ENCODE results near the gene APAF1.

APAF1 gene

DNA sequence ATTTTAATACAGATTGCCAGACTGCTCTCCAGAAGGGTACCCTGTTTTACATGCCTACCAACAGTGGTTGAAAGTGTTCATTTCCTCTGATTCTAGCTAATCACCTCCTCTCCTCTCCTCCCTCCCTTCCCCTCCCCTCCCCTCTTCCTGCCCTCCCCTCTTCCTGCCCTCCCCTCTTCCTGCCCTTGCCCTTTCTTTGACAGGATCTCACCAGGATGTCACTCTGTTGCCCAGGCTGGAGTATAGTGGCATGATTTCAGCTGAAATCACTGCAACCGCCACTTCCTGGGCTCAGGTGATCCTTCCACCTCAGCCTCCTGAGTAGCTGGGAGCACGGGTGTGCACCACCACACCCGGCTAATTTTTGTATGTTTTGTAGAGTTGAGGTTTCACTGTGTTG, 24.7 kb downstream of the APAF1 start:
- in situ Hi-C loops (cut with HindIII; ENCODE audit: low sequenced_read_pairs): no loop called here
- no peak for DNase-seq (ENCODE audit: low read depth, low spot score)

GRCh38 chr12:98671459-98671858, 26.4 kb downstream of the APAF1 start:
- no peak for TF ChIP-seq CTCF (IDR thresholded peaks at IDR 0.05; ENCODE audit: low read depth, low read length)
- no peak for DNase-seq (ENCODE audit: low read depth, low spot score)
- in situ Hi-C loops (cut with HindIII; ENCODE audit: low sequenced_read_pairs): no loop called here
- H3K4me3 ChIP-seq (ENCODE audit: low read depth, low read length): no peak overlapping the region

More for the DNA sequence above, 24.7 kb downstream of the APAF1 start:
- no peak overlapping the region for H3K4me3 ChIP-seq (ENCODE audit: low read depth, low read length)
- TF ChIP-seq CTCF (IDR thresholded peaks at IDR 0.05; ENCODE audit: low read depth, low read length): no peak

DNA sequence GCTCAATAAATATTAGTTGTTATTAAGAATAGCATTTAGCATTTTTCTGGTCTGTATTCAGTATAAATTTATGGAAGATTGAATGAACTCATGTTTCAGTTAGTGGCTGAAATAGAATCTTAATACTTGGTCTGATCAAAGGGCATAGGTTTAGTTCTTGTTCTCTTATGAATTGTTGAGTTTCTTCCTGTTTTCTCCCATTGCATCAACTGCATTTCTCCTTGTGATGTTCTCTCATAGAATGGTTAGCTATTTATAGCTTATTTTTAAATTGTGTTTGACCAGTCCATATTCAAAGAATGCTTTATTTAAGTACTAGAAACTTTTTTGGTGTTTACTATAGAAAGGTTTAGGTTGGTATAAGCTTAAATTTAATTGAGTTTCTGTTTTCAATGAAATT, 29.8 kb downstream of the APAF1 start:
- no peak for DNase-seq (ENCODE audit: low read depth, low spot score)
- TF ChIP-seq CTCF (IDR thresholded peaks at IDR 0.05; ENCODE audit: low read depth, low read length): no peak
- in situ Hi-C loops (cut with HindIII; ENCODE audit: low sequenced_read_pairs): no loop called here
- no peak overlapping the region for H3K4me3 ChIP-seq (ENCODE audit: low read depth, low read length)

DNA sequence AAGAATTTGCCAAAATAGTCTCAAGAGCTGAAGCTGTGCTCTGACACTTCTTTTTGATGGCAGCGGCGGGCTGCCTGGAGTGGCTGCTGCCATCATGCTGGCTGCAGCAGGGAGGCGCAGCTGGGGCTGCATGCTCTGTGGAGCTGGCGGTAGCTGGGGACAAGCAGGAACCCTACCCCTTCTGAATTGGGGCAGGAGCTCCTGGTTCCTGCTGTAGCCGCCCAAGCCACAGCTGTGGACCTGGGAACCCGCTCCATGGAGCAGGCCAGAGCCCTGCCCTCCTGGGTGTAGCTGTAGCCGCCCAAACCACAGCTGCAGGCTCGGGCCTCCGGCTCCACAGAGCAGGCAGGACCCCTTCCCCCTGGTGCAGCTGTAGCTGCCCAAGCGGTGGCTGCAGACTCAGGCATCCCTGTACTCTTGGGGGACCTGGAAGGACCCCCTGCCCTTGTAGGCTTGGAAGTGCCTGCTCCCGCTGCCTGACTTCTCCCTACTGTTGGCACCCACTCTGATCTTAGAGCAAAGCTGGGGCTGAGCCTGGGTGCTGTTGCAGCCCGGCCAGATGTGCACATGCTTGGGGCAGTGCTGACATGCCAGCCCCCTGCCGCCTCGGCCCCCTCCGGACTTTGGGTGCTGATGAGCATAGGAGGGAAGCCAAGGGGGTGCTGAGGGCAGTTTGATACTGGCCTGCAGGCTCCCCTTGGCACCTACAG, 33.3 kb downstream of the APAF1 start:
- no peak for TF ChIP-seq CTCF (IDR thresholded peaks at IDR 0.05; ENCODE audit: low read depth, low read length)
- H3K4me3 ChIP-seq (ENCODE audit: low read depth, low read length): no peak overlapping the region
- in situ Hi-C loops (cut with HindIII; ENCODE audit: low sequenced_read_pairs): no loop called here
- DNase-seq (ENCODE audit: low read depth, low spot score): no peak

DNA sequence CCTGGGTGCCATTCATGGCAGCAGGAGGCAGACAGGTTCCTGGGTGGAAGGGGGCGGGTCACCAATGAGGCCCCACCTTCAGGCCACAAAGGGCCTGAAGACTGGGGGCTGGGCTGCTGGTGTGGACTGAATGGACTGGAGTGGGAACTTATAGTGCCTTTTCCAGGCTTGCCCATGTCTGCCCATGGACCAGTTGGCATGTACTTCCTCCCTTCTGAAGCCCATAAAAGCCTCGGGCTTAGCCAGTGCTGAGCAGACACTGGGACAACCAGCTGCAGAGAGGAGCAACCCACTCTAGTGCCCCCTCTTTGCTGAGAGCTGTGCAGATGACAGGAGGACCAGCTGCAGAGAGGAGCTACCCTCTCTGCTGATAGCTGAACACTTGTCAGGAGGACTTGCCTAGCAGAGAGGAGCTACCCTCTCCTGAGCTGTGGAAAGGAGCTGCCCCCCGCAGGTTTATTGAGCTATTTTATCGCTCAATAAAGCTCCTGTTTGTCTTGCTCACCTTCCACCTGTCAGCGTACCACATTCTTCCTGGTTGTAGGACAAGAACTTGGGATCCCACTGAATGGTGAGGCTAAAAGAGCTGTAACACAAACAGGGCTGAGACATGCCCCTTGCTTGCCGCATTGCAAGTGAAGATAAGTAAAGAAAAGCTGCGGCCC, 34.0 kb downstream of the APAF1 start:
- DNase-seq (ENCODE audit: low read depth, low spot score): no peak
- no peak overlapping the region for H3K4me3 ChIP-seq (ENCODE audit: low read depth, low read length)
- TF ChIP-seq CTCF (IDR thresholded peaks at IDR 0.05; ENCODE audit: low read depth, low read length): no peak
- in situ Hi-C loops (cut with HindIII; ENCODE audit: low sequenced_read_pairs): no loop called here

DNA sequence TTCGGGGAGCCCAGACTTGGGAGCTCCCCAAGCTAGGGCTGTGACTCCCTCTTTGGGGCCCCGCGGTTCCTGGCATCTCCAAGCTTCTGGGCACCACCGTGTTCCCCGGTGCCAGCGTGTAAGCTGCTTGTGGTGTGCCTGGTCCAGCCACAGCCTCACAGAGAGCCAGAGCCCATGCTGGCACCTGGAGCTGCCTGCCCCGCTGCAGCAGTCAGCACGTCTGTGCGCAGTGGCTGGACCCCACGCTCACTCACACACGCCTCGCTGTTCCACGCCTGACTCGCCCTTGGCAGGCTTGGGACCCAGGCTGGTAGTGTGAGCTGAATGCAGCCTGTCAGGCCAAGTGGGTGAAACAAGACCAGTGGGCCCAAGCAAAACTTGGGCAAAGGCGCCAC, 34.5 kb downstream of the APAF1 start:
- H3K4me3 ChIP-seq (ENCODE audit: low read depth, low read length): no peak overlapping the region
- in situ Hi-C loops (cut with HindIII; ENCODE audit: low sequenced_read_pairs): no loop called here
- DNase-seq (ENCODE audit: low read depth, low spot score): no peak

More for the DNA sequence above, 34.5 kb downstream of the APAF1 start:
- no peak for TF ChIP-seq CTCF (IDR thresholded peaks at IDR 0.05; ENCODE audit: low read depth, low read length)

All from astrocyte of the spinal cord (primary cell).